H1 (cell line): ENCODE results near the gene C22orf31. TPM values are rescaled to one million over a fixed set of nuclear protein-coding genes. Genes with fewer than 3 reads are reported as not detected.

ENCODE experiments used
- CTCF ChIA-PET: fragments of 300-600 bp; sonication (Branson Sonifier 250); formaldehyde crosslinking; loops from one replicate; lab custom pipeline; 2021; ENCODE audit not compliant: partially characterized antibody; lab: Charles Lee
- POLR2A ChIA-PET: fragments of 300-600 bp; sonication (Branson Sonifier 250); formaldehyde crosslinking; loops from one replicate; lab custom pipeline; 2021; ENCODE audit warnings: inconsistent platforms; ENCODE audit not compliant: partially characterized antibody; lab: Charles Lee
- DNase-seq, 2 experiments: peaks; one replicate each; pipeline versions ENCODE4 v3.0.0 to v3.0.0-alpha.2; 2010 to 2022; ENCODE audit warnings: low spot score in 2 of 2, low read depth in 1 of 2, mixed read lengths in 1 of 2
- FAIRE-seq: peaks from 2 replicates; lab custom pipeline; 2011; peaks lifted over from hg19 to GRCh38; lab: Jason Lieb, UNC
- H2AFZ ChIP-seq: 2 replicates; pipeline ENCODE4 v1.8.1; 2012; ENCODE audit warnings: low read length, inconsistent platforms
- H2AK5ac ChIP-seq: 2 replicates; pipeline ENCODE4 v1.6.1; 2013; ENCODE audit warnings: low read depth, low read length
- H2BK120ac ChIP-seq: replicated peaks from 2 replicates; pipeline ENCODE3; 2013; ENCODE audit warnings: low read depth, low read length, inconsistent platforms
- H2BK12ac ChIP-seq: 2 replicates; pipeline ENCODE4 v1.6.1; 2013; ENCODE audit warnings: low read depth, low read length
- H2BK15ac ChIP-seq: 2 replicates; pipeline ENCODE4 v1.6.1; 2013; ENCODE audit warnings: low read length
- H2BK20ac ChIP-seq: 2 replicates; pipeline ENCODE4 v1.6.1; 2013; ENCODE audit warnings: low read length
- H2BK5ac ChIP-seq: 2 replicates; pipeline ENCODE4 v1.6.1; 2013; ENCODE audit warnings: low read depth, low read length
- H3K14ac ChIP-seq: 2 replicates; pipeline ENCODE4 v1.6.1; 2013; ENCODE audit warnings: inconsistent platforms; ENCODE audit not compliant: insufficient read length
- H3K18ac ChIP-seq: 2 replicates; pipeline ENCODE4 v1.6.1; 2013; ENCODE audit warnings: low read length; ENCODE audit errors: extremely low read depth
- H3K23ac ChIP-seq: 2 replicates; pipeline ENCODE4 v1.6.1; 2013; ENCODE audit warnings: inconsistent platforms; ENCODE audit not compliant: insufficient read length
- H3K23me2 ChIP-seq: 2 replicates; pipeline ENCODE4 v1.6.1; 2013; ENCODE audit warnings: low read depth, low read length
- H3K27ac ChIP-seq: 2 replicates; pipeline ENCODE4 v1.6.1; 2011; ENCODE audit warnings: low read depth, low read length, inconsistent platforms
- H3K27me3 ChIP-seq, 4 experiments: replicated peaks in 1 of 4; 1 replicate in 1 of 4; 2 replicates in 3 of 4; pipeline versions ENCODE4 v1.6.1 to v1.8.1; 2011 to 2013; ENCODE audit warnings: low read length in 3 of 4, mild to moderate bottlenecking in 3 of 4, inconsistent platforms in 2 of 4, mixed read lengths in 2 of 4, moderate library complexity in 1 of 4; ENCODE audit not compliant: control insufficient read depth in 3 of 4, insufficient read depth in 3 of 4; ENCODE audit errors: extremely low read depth in 1 of 4
- H3K36me3 ChIP-seq, 4 experiments: 2 replicates each; pipeline versions ENCODE4 v1.6.1 to v1.8.1; 2011 to 2013; ENCODE audit warnings: mild to moderate bottlenecking in 4 of 4, low read length in 3 of 4, moderate library complexity in 2 of 4, control low read depth in 1 of 4, inconsistent platforms in 1 of 4; ENCODE audit not compliant: insufficient read depth in 4 of 4, control insufficient read depth in 2 of 4
- H3K4ac ChIP-seq: replicated peaks from 2 replicates; pipeline ENCODE3; 2013; ENCODE audit warnings: low read length, low read depth, mixed read lengths, inconsistent platforms; ENCODE audit not compliant: insufficient read length
- H3K4me1 ChIP-seq, 4 experiments: replicated peaks in 1 of 4; 1 replicate in 1 of 4; 2 replicates in 3 of 4; pipeline versions ENCODE4 v1.6.1 to v1.8.1; 2011 to 2013; ENCODE audit warnings: low read length in 3 of 4, inconsistent platforms in 2 of 4, mixed read lengths in 1 of 4; ENCODE audit not compliant: insufficient read depth in 4 of 4, control insufficient read depth in 3 of 4
- H3K4me2 ChIP-seq, 2 experiments: 2 replicates each; pipeline versions ENCODE4 v1.6.1 to v1.8.1; 2011 to 2013; ENCODE audit warnings: low read depth in 2 of 2, low read length in 2 of 2, control low read depth in 1 of 2, inconsistent platforms in 1 of 2, mild to moderate bottlenecking in 1 of 2; ENCODE audit not compliant: insufficient read depth in 1 of 2
- H3K4me3 ChIP-seq, 4 experiments: fragments of 200-600, 300-600 bp in 1 of 4; sonication (generic), shearing (Covaris generic), sonication (Bioruptor Twin) in 1 of 4; 2 replicates each; pipeline versions ENCODE4 v1.5.1 to v1.8.1; 2011 to 2016; ENCODE audit warnings: low read length in 4 of 4, low read depth in 3 of 4, control low read depth in 2 of 4, inconsistent platforms in 2 of 4, mild to moderate bottlenecking in 2 of 4, mixed read lengths in 1 of 4, moderate library complexity in 1 of 4; ENCODE audit not compliant: insufficient read depth in 2 of 4; ENCODE audit errors: extremely low read depth in 1 of 4
- H3K56ac ChIP-seq: replicated peaks from 2 replicates; pipeline ENCODE3; 2013; ENCODE audit warnings: low read depth, mild to moderate bottlenecking, mixed read lengths, low read length, inconsistent platforms; ENCODE audit not compliant: insufficient read length
- H3K79me1 ChIP-seq: 2 replicates; pipeline ENCODE4 v1.6.1; 2013; ENCODE audit warnings: low read depth, low read length, control low read depth
- H3K79me2 ChIP-seq, 2 experiments: 2 replicates each; pipeline versions ENCODE4 v1.6.1 to v1.8.1; 2012 to 2013; ENCODE audit warnings: low read length in 2 of 2, mild to moderate bottlenecking in 2 of 2, inconsistent platforms in 1 of 2; ENCODE audit not compliant: insufficient read depth in 2 of 2, control insufficient read depth in 1 of 2
- H3K9ac ChIP-seq, 4 experiments: replicated peaks in 1 of 4; 1 replicate in 1 of 4; 2 replicates in 3 of 4; pipeline versions ENCODE4 v1.6.1 to v1.8.1; 2011 to 2013; ENCODE audit warnings: low read depth in 3 of 4, low read length in 3 of 4, control low read depth in 2 of 4, mild to moderate bottlenecking in 2 of 4, moderate library complexity in 2 of 4, inconsistent platforms in 1 of 4; ENCODE audit errors: extremely low read depth in 1 of 4
- H3K9me3 ChIP-seq, 2 experiments: 2 replicates each; pipeline versions ENCODE4 v1.6.1 to v1.8.1; 2012 to 2013; ENCODE audit warnings: mild to moderate bottlenecking in 2 of 2, moderate library complexity in 2 of 2, control low read depth in 1 of 2, inconsistent platforms in 1 of 2, low read depth in 1 of 2, low read length in 1 of 2, mixed read lengths in 1 of 2; ENCODE audit not compliant: insufficient read depth in 2 of 2
- H4K20me1 ChIP-seq, 2 experiments: replicated peaks in 1 of 2; 2 replicates each; pipeline versions ENCODE3 to v1.8.1; 2011 to 2013; ENCODE audit warnings: inconsistent platforms in 2 of 2, low read length in 2 of 2, mild to moderate bottlenecking in 1 of 2; ENCODE audit not compliant: insufficient read depth in 2 of 2, control insufficient read depth in 1 of 2
- H4K5ac ChIP-seq: 2 replicates; pipeline ENCODE4 v1.6.1; 2013; ENCODE audit warnings: low read length, low read depth, mixed read lengths, inconsistent platforms; ENCODE audit not compliant: insufficient read length
- H4K8ac ChIP-seq: 2 replicates; pipeline ENCODE4 v1.8.0; 2013; ENCODE audit warnings: mild to moderate bottlenecking, moderate library complexity, low read length, inconsistent platforms; ENCODE audit not compliant: insufficient read depth; ENCODE audit errors: extremely low read depth
- H4K91ac ChIP-seq: replicated peaks from 2 replicates; pipeline ENCODE3; 2013; ENCODE audit warnings: low read length, mixed read lengths, inconsistent platforms; ENCODE audit not compliant: insufficient read length
- CBX5 ChIP-seq: fragments of 300-800, 300-1000 bp; sonication (generic); IDR thresholded peaks from 2 replicates; pipeline ENCODE4 v1.7.1; 2016; ENCODE audit warnings: antibody characterized with exemption, low read length, low read depth
- HDAC2 ChIP-seq, 2 experiments: fragments of 300-600 bp in 1 of 2; sonication (generic) in 1 of 2; IDR thresholded peaks; 2 replicates each; pipeline ENCODE4 v1.6.1; 2011 to 2012; ENCODE audit warnings: low read depth in 2 of 2, low read length in 2 of 2, mild to moderate bottlenecking in 2 of 2, moderate library complexity in 2 of 2, borderline replicate concordance in 1 of 2, inconsistent platforms in 1 of 2
- JUND ChIP-seq: IDR thresholded peaks from 2 replicates; pipeline ENCODE4 v1.6.1; 2011; ENCODE audit warnings: mild to moderate bottlenecking, improper control_type of control experiment, low read length
- KDM1A ChIP-seq: fragments of 200-600, 300-600 bp; sonication (generic); IDR thresholded peaks from 2 replicates; pipeline ENCODE4 v1.7.1; 2016; ENCODE audit warnings: mild to moderate bottlenecking, low read length, borderline replicate concordance
- MAFK ChIP-seq: IDR thresholded peaks from 2 replicates; pipeline ENCODE4 v1.6.1; 2012; ENCODE audit warnings: low read depth, mild to moderate bottlenecking, improper control_type of control experiment, low read length
- WGBS, 2 experiments: shearing (Covaris generic) in 1 of 2; methylation state at CpG; one replicate each; pipeline versions ENCODE4 v1.1.6 to v1.1.7; 2013 to 2015; ENCODE audit warnings: low lambda C conversion rate in 2 of 2, mixed read lengths in 2 of 2, inconsistent platforms in 1 of 2, low coverage in 1 of 2, missing lambda C conversion rate in 1 of 2; ENCODE audit not compliant: insufficient replicate concordance in 2 of 2, insufficient coverage in 1 of 2, insufficient read length in 1 of 2; ENCODE audit errors: extremely low coverage in 1 of 2, missing lambda C conversion rate in 1 of 2; 5-methylcytosine and 5-hydroxymethylcytosine counted together
- polyA plus RNA-seq, 7 experiments: library from polyadenylated mRNA; depleted of rRNA in 3 of 7; stranded (reverse) in 5 of 7; unstranded in 2 of 7; fragments of >200 nt in 5 of 7; fragments of 200-250 nt in 2 of 7; gene quantifications; 1 replicate in 5 of 7; 2 replicates in 1 of 7; 4 replicates in 1 of 7; pipeline versions ENCODE4 v1.2.1 to v1.2.3, GENCODE V29; 2011 to 2013; ENCODE audit warnings: missing spikeins in 2 of 7, mixed read lengths in 2 of 7
- total RNA-seq: library from RNA; stranded (reverse); fragmentation: NEBNext Ultra II Directional; extraction: Animal tissue kit (Norgen Biotek cat#: 25700); gene quantifications from 2 replicates; pipeline ENCODE4 v1.2.1, GENCODE V29; 2021
- TF ChIP-seq, protein P1 (sequence below): IDR thresholded peaks from 2 replicates; pipeline ENCODE4 v1.6.1; 2011; ENCODE audit warnings: low read length, improper control_type of control experiment

The C22orf31 gene
- total and polyA plus RNA-seq, 2 of the 8 experiments (the other 6 are each of a cell fraction or from before 2014, with no cell fraction given), result not detected

DNA sequence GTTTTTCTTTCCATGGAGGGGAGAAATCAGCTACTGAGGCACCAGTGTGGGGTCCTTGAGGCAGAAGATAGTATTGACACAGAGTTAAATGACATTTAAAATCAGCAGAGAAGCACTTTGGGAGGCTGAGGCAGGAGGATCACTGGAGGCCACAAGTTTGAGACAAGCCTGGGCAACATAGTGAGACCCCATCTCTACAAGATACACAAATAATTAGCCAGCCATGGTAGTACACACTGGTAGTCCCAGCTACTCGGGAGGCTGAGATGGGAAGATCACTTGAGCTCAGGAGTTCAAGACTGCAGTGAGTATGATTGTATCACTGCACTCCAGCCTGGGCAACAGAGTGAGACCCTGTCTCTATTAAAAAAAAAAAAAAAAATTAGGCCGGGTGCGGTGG is 49.3 kb upstream of the C22orf31 start:
- CTCF ChIA-PET, result interaction anchor here (0.8 to 2.1 kb wide), 4 partner anchors 16 to 92 kb away, joined by 3 to 7 read pairs (median 4); no protein-coding TSS in a partner anchor
- WGBS, 2 experiments, result 95% methylated on average over 1 of the region's 3 CpGs; no CpG with 5 or more reads in 1 of the 2 experiments
- no peak for FAIRE-seq

More for the DNA sequence above, 49.3 kb upstream of the C22orf31 start:
- no peak overlapping the region for H2BK12ac ChIP-seq
- H2AFZ ChIP-seq, result no peak overlapping the region
- H3K9me3 ChIP-seq, result no peaks in the 10 kb centered on the region
- TF ChIP-seq JUND, result no peak
- 0 out of 2 replicates have a peak, but pooled peaks have one; percentile 20 for TF ChIP-seq KDM1A
- TF ChIP-seq, protein P1, sequence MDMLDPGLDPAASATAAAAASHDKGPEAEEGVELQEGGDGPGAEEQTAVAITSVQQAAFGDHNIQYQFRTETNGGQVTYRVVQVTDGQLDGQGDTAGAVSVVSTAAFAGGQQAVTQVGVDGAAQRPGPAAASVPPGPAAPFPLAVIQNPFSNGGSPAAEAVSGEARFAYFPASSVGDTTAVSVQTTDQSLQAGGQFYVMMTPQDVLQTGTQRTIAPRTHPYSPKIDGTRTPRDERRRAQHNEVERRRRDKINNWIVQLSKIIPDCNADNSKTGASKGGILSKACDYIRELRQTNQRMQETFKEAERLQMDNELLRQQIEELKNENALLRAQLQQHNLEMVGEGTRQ, result no peak
- no peak for TF ChIP-seq MAFK
- no peak for TF ChIP-seq HDAC2 (IDR thresholded peaks at IDR 0.05; ENCODE audit: borderline replicate concordance in 1 of 2, low read depth in 2 of 2, low read length in 2 of 2)
- no peak for TF ChIP-seq CBX5
- TF ChIP-seq, all 59 proteins: peak for 1
- no peak overlapping the region for H2AK5ac ChIP-seq
- no peak overlapping the region for H3K23ac ChIP-seq
- H4K5ac ChIP-seq, result no peak overlapping the region
- no peaks in the 10 kb centered on the region for H3K23me2 ChIP-seq
- no peak overlapping the region for H2BK120ac ChIP-seq
- H3K18ac ChIP-seq, result no peak overlapping the region
- H3K36me3 ChIP-seq, result no peaks in the 10 kb centered on the region
- no peak overlapping the region for H3K56ac ChIP-seq
- no peak overlapping the region for H3K4ac ChIP-seq
- no peak overlapping the region for H4K91ac ChIP-seq
- peaks cover 0 to 4% (median 1%) of the 10 kb centered on the region in 4 experiments; a peak in 3 of 7 replicates for H3K4me1 ChIP-seq
- H3K14ac ChIP-seq, result no peak overlapping the region
- H4K8ac ChIP-seq, result no peak overlapping the region
- no peak overlapping the region for H2BK15ac ChIP-seq
- no peaks in the 10 kb centered on the region for H4K20me1 ChIP-seq
- no peak overlapping the region for H2BK20ac ChIP-seq
- H3K79me2 ChIP-seq, result no peaks in the 10 kb centered on the region
- no peak for DNase-seq
- POLR2A ChIA-PET, result interaction anchor here (1.0 kb wide), 1 partner anchor 44 kb away, joined by 3 read pairs; no protein-coding TSS in a partner anchor
- H3K4me2 ChIP-seq, result no peak overlapping the region
- no peak overlapping the region for H3K9ac ChIP-seq
- H3K4me3 ChIP-seq, result no peak overlapping the region
- H3K27ac ChIP-seq, result no peak overlapping the region
- no peaks in the 10 kb centered on the region for H3K79me1 ChIP-seq
- no peak overlapping the region for H2BK5ac ChIP-seq
- no peaks in the 10 kb centered on the region for H3K27me3 ChIP-seq
